HG03571 (cell line): ENCODE data around the gene C3.
"Not testable (repeated sequence)": the region's sequence is repeated elsewhere in the genome, so short reads cannot be mapped to it uniquely, and the experiment has no call there.

ENCODE experiments used
- ATAC-seq: cut with Tn5 transposase; IDR thresholded peaks from one replicate; pipeline ENCODE4 v1.9.1; 2021; ENCODE audit not compliant: unreplicated experiment

The C3 gene

GRCh38 chr19:6713773-6714692 lies 6.4 kb downstream of the C3 start:
- ATAC-seq: no peak

GRCh38 chr19:6712692-6713670 lies 7.5 kb downstream of the C3 start:
- no peak for ATAC-seq

GRCh38 chr19:6712231-6712630 lies 8.2 kb downstream of the C3 start:
- no peak for ATAC-seq

- no peak for ATAC-seq
Observed at GRCh38 chr19:6711605-6712004, 8.8 kb downstream of the C3 start.

DNA sequence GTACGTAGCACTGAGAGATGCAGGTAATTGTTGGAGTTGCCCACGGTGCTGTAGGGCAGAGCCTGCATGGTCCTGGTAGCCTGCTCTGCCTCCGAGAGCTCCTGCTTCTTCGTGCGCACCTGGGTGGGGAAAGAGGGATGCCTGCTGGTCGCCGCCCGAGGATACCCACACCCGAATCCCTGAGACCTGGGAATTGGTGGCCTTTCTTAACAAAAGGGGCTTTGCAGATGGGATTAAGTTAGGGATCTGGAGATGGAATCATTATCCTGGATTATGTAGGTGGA lies 9.4 kb downstream of the C3 start:
- ATAC-seq: no peak

DNA sequence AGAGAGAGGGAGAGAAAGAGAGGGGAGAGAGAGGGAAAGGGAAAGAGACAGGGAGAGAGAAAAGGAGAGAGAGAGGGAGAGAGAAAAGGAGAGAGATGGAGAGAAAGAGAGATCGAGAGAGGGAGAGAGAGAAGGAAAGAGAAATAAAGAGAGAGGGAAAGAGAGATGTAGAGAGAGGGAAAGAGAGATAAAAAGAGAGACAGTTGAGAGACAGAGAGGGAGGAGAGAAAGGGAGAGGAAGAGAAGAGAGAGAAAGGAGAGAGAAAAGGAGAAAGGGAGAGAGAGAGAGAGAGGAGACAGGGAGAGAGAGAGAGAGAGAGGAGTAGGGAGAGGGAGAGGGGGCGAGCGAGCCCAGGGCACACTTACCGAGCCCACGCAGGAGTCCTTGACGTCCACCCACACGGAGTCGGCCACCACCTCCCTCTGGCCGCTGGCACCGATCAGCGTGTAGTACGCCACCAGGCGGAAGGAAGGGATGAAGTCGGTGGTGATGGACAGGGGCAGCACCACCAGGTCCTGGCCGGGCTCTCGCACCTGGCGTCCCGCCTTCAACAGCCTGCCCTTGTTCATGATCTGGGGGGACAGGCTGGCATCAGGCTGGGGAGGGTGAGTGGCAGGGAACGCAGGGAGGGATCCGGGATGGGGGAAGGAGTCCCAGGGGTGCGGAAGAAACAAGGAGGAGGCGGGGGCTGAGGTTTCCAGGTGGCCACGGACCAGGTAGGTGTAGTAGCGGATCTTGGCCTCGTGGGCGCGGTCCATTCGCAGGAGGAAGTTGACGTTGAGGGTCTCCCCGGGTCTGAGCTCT lies 10.0 kb downstream of the C3 start:
- no peak for ATAC-seq

GRCh38 chr19:6709549-6709948 lies 10.9 kb downstream of the C3 start:
- ATAC-seq: no peak

DNA sequence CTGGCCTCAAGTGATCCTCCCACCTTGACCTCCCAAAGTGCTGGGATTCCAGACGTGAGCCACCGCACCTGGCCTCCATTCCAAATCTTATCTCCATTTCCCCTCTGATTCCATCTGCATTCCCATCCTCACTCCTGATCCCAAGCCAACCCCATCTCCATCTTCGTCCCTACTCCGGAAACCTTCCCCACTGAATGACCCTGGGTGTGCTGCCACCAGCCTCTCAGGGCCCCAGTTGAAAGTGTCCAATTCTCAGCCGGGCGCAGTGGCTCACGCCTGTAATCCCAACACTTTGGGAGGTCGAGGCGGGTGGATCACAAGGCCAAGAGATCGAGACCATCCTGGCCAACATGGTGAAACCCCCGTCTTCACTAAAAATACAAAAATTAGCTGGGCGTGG lies 11.5 kb downstream of the C3 start:
- not testable (repeated sequence) for ATAC-seq

- ATAC-seq: no peak
Observed at GRCh38 chr19:6708346-6708745, 12.1 kb downstream of the C3 start.

GRCh38 chr19:6707658-6708018 lies 12.8 kb downstream of the C3 start:
- ATAC-seq: no peak

DNA sequence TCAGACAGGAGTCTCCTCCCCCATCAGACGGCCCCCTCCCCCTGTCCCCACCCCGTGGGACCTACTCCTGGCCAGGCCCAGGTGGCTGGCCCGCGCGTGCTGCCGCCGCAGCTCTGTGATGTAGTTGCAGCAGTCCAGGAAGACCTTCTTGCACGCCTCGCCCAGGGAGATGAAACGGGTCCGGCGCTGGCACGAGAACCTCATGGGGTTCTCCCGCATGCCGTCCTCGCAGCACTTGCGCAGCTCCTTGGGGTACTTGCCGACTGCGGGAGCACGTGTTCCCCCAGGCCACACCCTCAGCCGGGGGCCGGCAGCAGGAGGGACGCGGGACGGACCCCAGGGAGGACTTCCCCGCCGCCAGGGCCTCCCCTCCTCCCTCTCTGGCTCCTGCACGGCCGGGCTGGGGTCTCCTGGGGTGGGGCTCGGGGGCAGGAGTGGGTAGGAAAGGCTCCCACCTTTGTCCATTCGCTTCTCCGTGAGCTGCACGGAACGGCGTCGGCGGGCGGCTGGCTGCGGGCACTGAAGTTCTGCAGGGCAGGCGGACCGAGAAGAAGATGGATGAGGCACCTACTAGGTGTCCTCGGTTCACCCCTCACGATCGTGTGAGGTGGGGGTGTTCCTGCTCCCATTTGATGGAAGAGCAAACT lies 13.3 kb downstream of the C3 start:
- no peak for ATAC-seq

- no peak for ATAC-seq
Observed at GRCh38 chr19:6706633-6706958, 13.9 kb downstream of the C3 start.

DNA sequence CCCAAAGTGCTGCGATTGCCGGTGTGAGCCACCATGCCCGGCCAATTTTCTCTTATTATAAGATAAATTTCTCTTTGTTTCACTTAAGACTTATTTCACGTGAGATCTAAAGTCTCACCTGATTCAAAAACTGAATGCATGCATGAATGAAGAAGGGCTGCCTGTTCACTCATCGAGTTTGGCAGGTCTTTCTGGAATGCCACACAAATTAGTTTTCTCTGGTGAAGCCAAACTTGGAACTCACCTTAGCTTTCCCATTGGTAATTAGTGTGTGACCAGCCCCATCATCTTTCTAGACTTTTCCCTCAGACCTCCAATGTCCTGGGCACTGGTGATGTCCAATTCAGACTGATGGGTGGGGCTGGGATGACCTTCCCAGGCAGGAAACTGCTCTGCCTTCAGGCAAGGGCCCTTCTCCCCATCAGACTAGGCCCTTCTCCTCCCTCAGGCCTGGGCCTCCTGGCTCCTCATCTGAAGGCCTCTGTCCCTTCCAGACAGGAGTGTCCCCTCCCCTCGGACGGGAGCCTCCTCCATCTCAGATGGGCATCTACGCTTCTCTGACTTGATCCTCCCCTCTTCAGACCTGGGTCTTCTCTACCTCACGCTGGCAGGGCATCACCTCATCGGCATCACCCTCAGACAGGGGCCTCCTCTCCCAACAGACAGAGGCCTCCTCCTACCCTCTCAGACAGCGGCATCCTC lies 14.4 kb downstream of the C3 start:
- no peak for ATAC-seq

DNA sequence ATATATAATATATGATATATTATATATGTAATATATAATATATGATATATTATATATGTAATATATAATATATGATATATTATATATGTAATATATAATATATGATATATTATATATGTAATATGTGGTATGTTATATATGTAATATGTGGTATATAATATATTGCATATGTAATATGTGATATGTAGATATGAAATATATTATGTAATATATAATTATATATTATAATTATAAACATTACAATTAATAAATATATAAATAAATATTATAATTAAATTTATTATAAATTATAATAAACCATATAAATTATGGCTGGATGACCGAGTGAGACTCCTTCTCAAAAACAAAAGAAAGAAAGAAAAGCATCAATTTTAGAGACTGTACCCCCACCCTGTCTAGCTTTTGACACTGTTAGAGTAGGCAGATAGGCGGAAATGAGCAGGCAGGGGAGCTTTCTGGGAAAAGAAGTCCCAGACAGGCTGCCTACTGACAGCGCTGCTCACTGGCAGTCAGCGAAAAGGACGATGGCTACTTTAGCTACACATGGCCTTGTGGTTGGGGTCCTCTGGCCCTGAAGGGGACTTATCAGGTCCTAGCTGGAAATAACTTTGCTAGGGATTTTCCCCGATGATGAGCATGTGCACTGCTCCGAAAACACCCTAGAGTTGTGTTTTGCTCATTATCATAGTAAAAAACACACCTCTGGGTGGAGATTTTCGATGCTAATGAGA lies 19.7 kb downstream of the C3 start:
- ATAC-seq: no peak

DNA sequence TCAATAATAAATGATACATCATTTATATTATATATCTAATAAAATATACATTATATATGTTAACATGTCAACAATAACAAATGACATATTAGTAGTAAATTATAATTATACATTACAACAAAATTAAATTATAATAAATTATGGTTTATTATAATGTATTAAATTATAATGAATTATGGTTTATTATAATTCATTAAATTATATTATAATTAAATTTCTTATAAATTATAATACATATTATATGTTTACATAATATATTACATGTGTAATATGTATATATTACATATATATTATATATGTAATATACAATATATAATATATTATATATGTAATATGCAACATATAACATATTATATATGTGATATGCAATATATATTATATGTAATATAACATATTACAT lies 20.5 kb downstream of the C3 start:
- ATAC-seq: no peak

DNA sequence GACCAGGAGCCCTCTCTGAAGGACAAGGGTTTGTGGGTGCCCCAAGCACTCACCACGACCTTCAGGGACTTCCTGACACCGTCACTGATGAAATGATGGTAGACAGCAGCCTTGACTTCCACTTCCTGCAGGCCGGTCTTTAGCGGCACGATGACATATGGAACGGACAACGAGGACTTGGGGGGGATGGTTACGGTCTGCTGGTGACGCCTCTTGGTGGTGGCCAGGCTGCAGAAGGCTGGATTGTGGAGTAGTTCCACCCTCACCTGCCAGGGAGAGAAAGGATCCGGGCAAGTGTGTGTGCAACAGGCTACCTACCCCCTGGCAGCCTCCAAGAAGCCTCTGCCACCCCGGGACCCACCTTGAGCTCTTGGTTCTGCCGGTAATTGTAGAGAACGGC lies 23.2 kb downstream of the C3 start:
- ATAC-seq: no peak

DNA sequence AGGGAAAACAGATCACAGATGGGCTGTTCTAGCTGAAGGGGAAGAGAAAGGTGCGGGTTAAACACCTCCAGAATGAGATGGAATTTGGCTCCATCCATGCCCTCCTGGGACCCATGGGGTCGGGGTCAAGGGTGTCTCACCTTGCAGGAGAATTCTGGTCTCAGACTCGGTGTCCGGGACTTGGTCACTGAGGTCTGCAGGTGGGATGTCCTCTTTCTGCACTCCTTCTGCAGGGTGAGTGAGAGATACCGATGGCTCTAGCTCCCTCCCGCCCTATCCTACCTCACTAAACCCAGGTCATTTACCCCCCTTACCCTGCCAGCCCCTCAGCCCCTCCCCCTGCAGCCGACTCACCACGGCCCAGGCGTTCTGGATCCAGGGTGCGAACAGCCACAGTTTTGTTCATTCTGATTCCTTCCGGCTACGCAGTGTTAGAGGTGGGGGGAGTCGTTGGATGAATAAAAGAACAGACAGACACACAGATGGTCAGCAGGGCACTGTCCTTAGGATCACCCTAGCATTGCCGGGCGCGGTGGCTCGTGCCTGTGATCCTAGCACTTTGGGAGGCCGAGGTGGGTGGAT lies 24.1 kb downstream of the C3 start:
- no peak for ATAC-seq

- no peak for ATAC-seq
Observed at GRCh38 chr19:6694147-6694815, 26.2 kb downstream of the C3 start.

GRCh38 chr19:6693681-6694080 lies 26.8 kb downstream of the C3 start:
- ATAC-seq: no peak
